ENCODE measurements around the gene NUP214. TPM values are rescaled to one million over a fixed set of nuclear protein-coding genes. Genes with fewer than 3 reads are reported as not detected.
A peak's percentile ranks its signal among the peaks of the same experiment; 100 is the strongest.
"Not testable (repeated sequence)": the region's sequence is repeated elsewhere in the genome, so short reads cannot be mapped to it uniquely, and the experiment has no call there.

Gene NUP214
- total RNA-seq, 4 donors from 2014 or later = 25.8 to 68.2 (median 36.9) TPM

DNA sequence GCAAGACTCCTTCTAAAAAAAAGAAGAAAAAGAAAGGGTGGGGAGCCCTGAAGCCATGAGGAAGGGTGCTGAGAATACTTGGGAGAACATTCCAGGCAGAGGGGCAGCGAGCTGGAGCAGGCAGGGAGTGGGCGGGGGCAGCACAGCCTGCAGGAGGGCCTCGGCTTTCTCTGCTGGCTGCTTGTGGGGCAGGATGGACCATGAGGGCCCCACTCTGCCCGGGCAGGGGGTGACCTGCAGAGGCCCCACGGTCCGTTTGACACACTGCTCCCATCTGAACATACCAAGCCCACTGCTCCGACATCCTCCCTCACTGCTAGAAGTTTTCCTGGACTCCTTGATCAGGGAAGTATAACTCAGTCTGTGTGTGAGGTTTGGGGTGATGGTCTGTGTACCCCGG is 11.7 kb upstream of the NUP214 start:
- no peak for TF ChIP-seq CTCF (IDR thresholded peaks at IDR 0.05)
- no peak for TF ChIP-seq EP300 (IDR thresholded peaks at IDR 0.05)
- TF ChIP-seq POLR2AphosphoS5 (IDR thresholded peaks at IDR 0.05) = no peak
- no peak for TF ChIP-seq POLR2A (IDR thresholded peaks at IDR 0.05)
- H3K36me3 ChIP-seq = no peaks in the 10 kb centered on the region
- H3K4me1 ChIP-seq = no peaks in the 10 kb centered on the region
- H3K4me3 ChIP-seq = no peak overlapping the region
- peaks cover 22% of the 10 kb centered on the region for H3K27me3 ChIP-seq
- no peaks in the 10 kb centered on the region for H3K9me3 ChIP-seq
- ATAC-seq = no peak
- 88 to 93% methylated on average over 3 to 5 of the region's 8 CpGs for WGBS, 2 donors (ENCODE audit: low coverage in 1 of 2)
- no peak overlapping the region for H3K27ac ChIP-seq

DNA sequence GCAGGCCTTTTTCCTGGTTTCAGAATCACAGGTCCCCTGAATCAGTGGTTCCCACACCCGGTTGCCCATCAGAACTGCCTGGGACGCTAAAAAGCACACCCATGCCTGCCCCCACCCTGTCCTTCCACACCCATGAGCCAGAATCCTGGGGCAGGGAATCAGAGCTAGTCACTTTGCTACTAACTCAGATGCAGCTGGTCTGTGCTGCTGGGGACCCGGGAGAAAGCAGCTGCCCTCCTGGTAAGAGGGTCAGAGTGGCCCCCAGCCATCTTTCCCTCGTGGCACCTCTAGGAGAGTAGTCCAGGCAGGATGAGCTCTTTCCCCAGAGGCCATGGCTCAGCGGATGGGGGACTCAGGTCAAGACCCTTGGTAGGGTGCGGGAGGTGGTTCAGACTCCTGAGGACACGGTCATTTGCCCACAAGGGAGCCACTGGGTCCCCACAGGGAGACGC is 11.3 kb upstream of the NUP214 start:
- no peak for ATAC-seq
- no peaks in the 10 kb centered on the region for H3K9me3 ChIP-seq
- no peak overlapping the region for H3K27ac ChIP-seq
- no CpG with 5 or more reads among the region's 8 CpGs for WGBS, 2 donors (ENCODE audit: low coverage in 1 of 2)
- peaks cover 23% of the 10 kb centered on the region for H3K27me3 ChIP-seq
- H3K36me3 ChIP-seq = no peaks in the 10 kb centered on the region
- no peak for TF ChIP-seq POLR2A (IDR thresholded peaks at IDR 0.05)
- no peak for TF ChIP-seq EP300 (IDR thresholded peaks at IDR 0.05)
- no peak for TF ChIP-seq CTCF (IDR thresholded peaks at IDR 0.05)
- TF ChIP-seq POLR2AphosphoS5 (IDR thresholded peaks at IDR 0.05) = no peak
- H3K4me3 ChIP-seq = no peak overlapping the region
- H3K4me1 ChIP-seq = no peaks in the 10 kb centered on the region

GRCh38 chr9:131115360-131115742 is 10.0 kb upstream of the NUP214 start:
- H3K4me3 ChIP-seq, H3K27ac ChIP-seq, H3K9me3 ChIP-seq, ATAC-seq, H3K36me3 ChIP-seq, H3K4me1 ChIP-seq: not testable (repeated sequence)
- 61 to 87% methylated on average over 3 to 4 of the region's 6 CpGs for WGBS, 2 donors (ENCODE audit: low coverage in 1 of 2)
- peaks cover 23% of the 10 kb centered on the region for H3K27me3 ChIP-seq

GRCh38 chr9:131116281-131117120 is 8.9 kb upstream of the NUP214 start:
- TF ChIP-seq EP300 (IDR thresholded peaks at IDR 0.05) = no peak
- Histone ChIP-seq H3K9me3 (no peaks in the 10 kb centered on the region), H3K27me3 (peaks cover 22% of the 10 kb centered on the region), H3K4me1 (no peaks in the 10 kb centered on the region), H3K4me3 (no peak overlapping the region), H3K27ac (peak overlapping the region in 3 of 4 donors; percentile 23 to 51 (median 41)), H3K36me3 (peaks cover 0 to 12% of the 10 kb centered on the region in 2 donors)
- WGBS, 2 donors (ENCODE audit: low coverage in 1 of 2) = 83 to 88% methylated on average over 6 to 13 of the region's 22 CpGs
- peak; percentile 65 for ATAC-seq

GRCh38 chr9:131117121-131117761 is 8.1 kb upstream of the NUP214 start:
- Histone ChIP-seq H3K27me3 (peaks cover 15% of the 10 kb centered on the region), H3K27ac (peak overlapping the region in 3 of 4 donors; percentile 41 to 57 (median 51)), H3K36me3 (peaks cover 0 to 12% of the 10 kb centered on the region in 2 donors), H3K9me3 (no peaks in the 10 kb centered on the region), H3K4me1 (no peaks in the 10 kb centered on the region), H3K4me3 (no peak overlapping the region)
- ATAC-seq = peak; percentile 69
- WGBS, 2 donors (ENCODE audit: low coverage in 1 of 2) = 57 to 70% methylated on average over 7 to 10 of the region's 13 CpGs
- TF ChIP-seq POLR2A (IDR thresholded peaks at IDR 0.05) (no peak), POLR2AphosphoS5 (IDR thresholded peaks at IDR 0.05) (no peak)

DNA sequence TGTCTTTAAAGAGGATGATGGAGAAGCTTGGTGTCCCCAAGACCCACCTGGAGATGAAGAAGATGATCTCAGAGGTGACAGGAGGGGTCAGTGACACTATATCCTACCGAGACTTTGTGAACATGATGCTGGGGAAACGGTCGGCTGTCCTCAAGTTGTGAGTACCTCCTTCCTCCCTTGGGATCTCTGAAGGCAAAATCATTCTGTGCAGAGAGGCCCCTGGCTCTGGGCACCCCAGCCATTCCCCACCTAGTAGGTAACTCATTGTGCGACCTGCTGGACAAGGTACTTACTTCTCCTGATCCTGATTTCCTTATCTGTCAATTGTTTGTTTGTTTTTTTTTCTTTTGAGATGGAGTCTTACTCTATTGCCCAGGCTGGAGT is 7.6 kb upstream of the NUP214 start:
- H3K27ac ChIP-seq = peak overlapping the region in 3 of 4 donors; percentile 41 to 57 (median 51)
- TF ChIP-seq POLR2AphosphoS5 (IDR thresholded peaks at IDR 0.05) (no peak), POLR2A (IDR thresholded peaks at IDR 0.05) (no peak), EP300 (IDR thresholded peaks at IDR 0.05) (no peak), CTCF (IDR thresholded peaks at IDR 0.05) (no peak)
- WGBS, 2 donors (ENCODE audit: low coverage in 1 of 2) = 80% methylated on average over 4 of the region's 4 CpGs; no CpG with 5 or more reads in 1 of the 2 donors

More for the DNA sequence above, 7.6 kb upstream of the NUP214 start:
- Histone ChIP-seq H3K4me3 (no peak overlapping the region), H3K9me3 (no peaks in the 10 kb centered on the region), H3K4me1 (no peaks in the 10 kb centered on the region), H3K36me3 (peaks cover 0 to 12% of the 10 kb centered on the region in 2 donors), H3K27me3 (peaks cover 13% of the 10 kb centered on the region)
- no peak for ATAC-seq

All from gastroesophageal sphincter (tissue), 4 donors.